Neural progenitor cell (in vitro differentiated cells): ENCODE data around the gene GFPT1.

Experiments used
- EZH2 ChIP-seq: fragments of 200-600 bp; sonication (generic); IDR thresholded peaks from 2 replicates; pipeline ENCODE4 v1.6.1; 2017; ENCODE audit warnings: antibody characterized with exemption, mild to moderate bottlenecking, moderate library complexity
- EZH2phosphoT487 ChIP-seq: fragments of 200-600 bp; sonication (generic); IDR thresholded peaks from 2 replicates; pipeline ENCODE4 v1.6.1; 2017; ENCODE audit warnings: antibody characterized with exemption
- TF ChIP-seq, protein P1 (sequence below): fragments of 200-600 bp; sonication (generic); IDR thresholded peaks from 2 replicates; pipeline ENCODE4 v1.5.1; 2017; ENCODE audit warnings: antibody characterized with exemption, mild to moderate bottlenecking

DNA sequence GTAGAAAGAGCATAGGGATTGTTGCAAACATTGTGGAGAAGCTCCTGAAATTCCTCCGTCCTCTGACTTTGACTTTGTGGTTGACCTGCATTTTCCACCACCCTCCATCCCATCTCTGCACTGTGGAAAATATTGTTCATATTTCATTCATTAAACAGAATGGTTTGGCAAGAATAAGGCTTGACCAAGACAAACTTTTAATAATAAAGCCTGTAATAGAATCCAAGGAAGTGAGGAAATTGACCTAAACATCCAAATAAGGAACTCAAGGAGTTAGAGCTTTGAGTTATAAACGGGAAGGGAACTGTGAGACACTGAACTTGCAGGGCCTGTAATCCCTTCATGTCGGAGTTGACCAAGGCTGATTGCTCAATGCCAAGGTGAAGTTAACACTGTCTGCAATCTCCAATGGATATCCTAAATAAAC lies 115.2 kb downstream of the GFPT1 start:
- TF ChIP-seq, protein P1, sequence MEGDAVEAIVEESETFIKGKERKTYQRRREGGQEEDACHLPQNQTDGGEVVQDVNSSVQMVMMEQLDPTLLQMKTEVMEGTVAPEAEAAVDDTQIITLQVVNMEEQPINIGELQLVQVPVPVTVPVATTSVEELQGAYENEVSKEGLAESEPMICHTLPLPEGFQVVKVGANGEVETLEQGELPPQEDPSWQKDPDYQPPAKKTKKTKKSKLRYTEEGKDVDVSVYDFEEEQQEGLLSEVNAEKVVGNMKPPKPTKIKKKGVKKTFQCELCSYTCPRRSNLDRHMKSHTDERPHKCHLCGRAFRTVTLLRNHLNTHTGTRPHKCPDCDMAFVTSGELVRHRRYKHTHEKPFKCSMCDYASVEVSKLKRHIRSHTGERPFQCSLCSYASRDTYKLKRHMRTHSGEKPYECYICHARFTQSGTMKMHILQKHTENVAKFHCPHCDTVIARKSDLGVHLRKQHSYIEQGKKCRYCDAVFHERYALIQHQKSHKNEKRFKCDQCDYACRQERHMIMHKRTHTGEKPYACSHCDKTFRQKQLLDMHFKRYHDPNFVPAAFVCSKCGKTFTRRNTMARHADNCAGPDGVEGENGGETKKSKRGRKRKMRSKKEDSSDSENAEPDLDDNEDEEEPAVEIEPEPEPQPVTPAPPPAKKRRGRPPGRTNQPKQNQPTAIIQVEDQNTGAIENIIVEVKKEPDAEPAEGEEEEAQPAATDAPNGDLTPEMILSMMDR, result no peak
- no peak for TF ChIP-seq EZH2
- no peak for TF ChIP-seq EZH2phosphoT487
